Smooth muscle cell (in vitro differentiated cells): Measurements from ENCODE around the gene C2orf68. TPM values are rescaled to one million over a fixed set of nuclear protein-coding genes. Genes with fewer than 3 reads are reported as not detected.
"Not testable (repeated sequence)": the region's sequence is repeated elsewhere in the genome, so short reads cannot be mapped to it uniquely, and the experiment has no call there.

Experiments
- DNase-seq: peaks from one replicate; lab custom pipeline; 2025; ENCODE audit not compliant: unreplicated experiment; lab: John Stamatoyannopoulos, UW
- H2AFZ ChIP-seq: fragments of 200-600 bp; sonication (generic); 2 replicates; pipeline ENCODE4 v1.6.0; 2016; ENCODE audit warnings: antibody characterized with exemption, low read depth, mild to moderate bottlenecking
- H3F3A ChIP-seq: fragments of 200-600 bp; sonication (generic); 2 replicates; pipeline ENCODE4 v1.6.0; 2017; ENCODE audit warnings: antibody characterized with exemption, low read depth
- H3K27ac ChIP-seq: fragments of 200-600 bp; sonication (generic); 2 replicates; pipeline ENCODE4 v1.5.1; 2016; ENCODE audit warnings: low read depth, mild to moderate bottlenecking
- H3K27me3 ChIP-seq: fragments of 200-600 bp; sonication (generic); 2 replicates; pipeline ENCODE4 v1.6.1; 2016; ENCODE audit warnings: low read depth, mild to moderate bottlenecking
- H3K36me3 ChIP-seq: fragments of 200-600 bp; sonication (generic); 2 replicates; pipeline ENCODE4 v1.5.1; 2016; ENCODE audit warnings: low read depth
- H3K4me1 ChIP-seq: fragments of 200-600 bp; sonication (generic); 2 replicates; pipeline ENCODE4 v1.5.1; 2016; ENCODE audit warnings: low read depth
- H3K4me2 ChIP-seq: fragments of 200-600 bp; sonication (generic); 2 replicates; pipeline ENCODE4 v1.6.0; 2016; ENCODE audit warnings: mild to moderate bottlenecking
- H3K4me3 ChIP-seq: fragments of 200-600 bp; sonication (generic); 2 replicates; pipeline ENCODE4 v1.5.1; 2016; ENCODE audit warnings: mild to moderate bottlenecking
- H3K79me2 ChIP-seq: fragments of 200-600 bp; sonication (generic); 2 replicates; pipeline ENCODE4 v1.6.0; 2016; ENCODE audit warnings: low read depth, mild to moderate bottlenecking
- H3K9ac ChIP-seq: fragments of 200-600 bp; sonication (generic); 2 replicates; pipeline ENCODE4 v1.6.0; 2016; ENCODE audit warnings: low read depth
- H3K9me3 ChIP-seq: fragments of 200-600 bp; sonication (generic); replicated peaks from 2 replicates; pipeline ENCODE4 v1.5.1; 2016; ENCODE audit warnings: low read depth
- H4K20me1 ChIP-seq: fragments of 200-600 bp; sonication (generic); 2 replicates; pipeline ENCODE4 v1.6.0; 2016; ENCODE audit warnings: low read depth
- CTCF ChIP-seq: fragments of 200-600 bp; sonication (generic); IDR thresholded peaks from 2 replicates; pipeline ENCODE4 v1.5.1; 2017; ENCODE audit warnings: borderline replicate concordance, mild to moderate bottlenecking, antibody characterized with exemption; ENCODE audit not compliant: insufficient read depth, poor library complexity, severe bottlenecking
- WGBS: methylation state at CpG from one replicate; pipeline ENCODE4 v1.1.7; 2016; ENCODE audit warnings: low lambda C conversion rate; 5-methylcytosine and 5-hydroxymethylcytosine counted together
- polyA plus RNA-seq: library from polyadenylated mRNA; unstranded; fragments of >200 nt; fragmentation: Nextera tagmentation; extraction: Ambion mirVana; gene quantifications from 2 replicates; pipeline ENCODE4 v1.2.1, GENCODE V29; 2016
- total RNA-seq: library from RNA; depleted of rRNA; stranded (reverse); fragments of >200 nt; gene quantifications from 2 replicates; pipeline ENCODE4 v1.2.3, GENCODE V29; 2014

The C2orf68 gene
- total and polyA plus RNA-seq, 2 experiments from 2014 or later = 7.9 to 10.1 TPM

GRCh38 chr2:85564144-85564563 is 47.7 kb downstream of the C2orf68 start:
- Histone ChIP-seq H4K20me1 (peaks cover under 1% of the 10 kb centered on the region), H2AFZ (no peak overlapping the region), H3K36me3 (no peaks in the 10 kb centered on the region), H3F3A (no peaks in the 10 kb centered on the region), H3K27ac (no peak overlapping the region), H3K79me2 (peaks cover 21% of the 10 kb centered on the region), H3K27me3 (no peaks in the 10 kb centered on the region), H3K4me3 (no peak overlapping the region), H3K4me1 (peaks cover 11% of the 10 kb centered on the region), H3K9ac (no peak overlapping the region), H3K4me2 (no peak overlapping the region), H3K9me3 (no peaks in the 10 kb centered on the region)
- no peak for TF ChIP-seq CTCF
- DNase-seq = no peak
- WGBS = 91% methylated on average over 5 of the region's 5 CpGs

GRCh38 chr2:85561280-85562212 is 50.3 kb downstream of the C2orf68 start, which contains the start of gene GGCX:
TSS of gene GGCX (minus strand) at chr2:85561493. CDS start at chr2:85561428, 65 bp downstream.
- H3K4me3 ChIP-seq = peak within 1 kb of the TSS; percentile 84
- peak within 1 kb of the TSS; percentile 51 for H3K27ac ChIP-seq
- WGBS = 9% methylated on average over 59 of the region's 64 CpGs
- H3K4me2 ChIP-seq = peak within 1 kb of the TSS; percentile 97
- H3F3A ChIP-seq = no peaks in the 10 kb centered on the region
- peaks cover 10% of the 10 kb centered on the region for H4K20me1 ChIP-seq
- peaks cover 11% of the 10 kb centered on the region for H3K4me1 ChIP-seq
- H3K9ac ChIP-seq = peak within 1 kb of the TSS; percentile 81
- DNase-seq = peak; percentile 67
- H3K27me3 ChIP-seq = no peaks in the 10 kb centered on the region
- no peaks in the 10 kb centered on the region for H3K9me3 ChIP-seq
- H2AFZ ChIP-seq = peak within 1 kb of the TSS; percentile 97
- H3K36me3 ChIP-seq = peaks cover 3% of the 10 kb centered on the region
- H3K79me2 ChIP-seq = peaks cover 39% of the 10 kb centered on the region
- peak; percentile 2 for TF ChIP-seq CTCF

- no peak for TF ChIP-seq CTCF
- H3K36me3 ChIP-seq = peaks cover 3% of the 10 kb centered on the region
- H3K4me1 ChIP-seq = peaks cover 11% of the 10 kb centered on the region
- peak overlapping the region; percentile 97 for H2AFZ ChIP-seq
- peak overlapping the region; percentile 97 for H3K4me2 ChIP-seq
- peaks cover 10% of the 10 kb centered on the region for H4K20me1 ChIP-seq
- peak overlapping the region; percentile 81 for H3K9ac ChIP-seq
- no peaks in the 10 kb centered on the region for H3K9me3 ChIP-seq
- H3K79me2 ChIP-seq = peaks cover 39% of the 10 kb centered on the region
- DNase-seq = no peak
- no peaks in the 10 kb centered on the region for H3K27me3 ChIP-seq
- peak overlapping the region; percentile 84 for H3K4me3 ChIP-seq
- H3F3A ChIP-seq = no peaks in the 10 kb centered on the region
- peak overlapping the region; percentile 51 for H3K27ac ChIP-seq
- WGBS = 6% methylated on average over 13 of the region's 14 CpGs
Measured at GRCh38 chr2:85560812-85561279, 51.0 kb downstream of the C2orf68 start.

GRCh38 chr2:85560403-85560726 is 51.5 kb downstream of the C2orf68 start:
- not testable (repeated sequence) for H2AFZ ChIP-seq, H4K20me1 ChIP-seq, DNase-seq, H3K36me3 ChIP-seq, H3K27ac ChIP-seq, H3F3A ChIP-seq, H3K27me3 ChIP-seq, H3K9me3 ChIP-seq
- WGBS = 88% methylated on average over 12 of the region's 12 CpGs
- peak overlapping the region; percentile 84 for H3K4me3 ChIP-seq
- peak overlapping the region; percentile 97 for H3K4me2 ChIP-seq
- peaks cover 11% of the 10 kb centered on the region for H3K4me1 ChIP-seq
- H3K9ac ChIP-seq = peak overlapping the region; percentile 81
- H3K79me2 ChIP-seq = peaks cover 39% of the 10 kb centered on the region
